GM12865 (cell line): ENCODE data around the gene PCDH7.

Experiments
- DNase-seq: peaks from one replicate; pipeline ENCODE4 v3.0.0; 2010; ENCODE audit warnings: low read depth
- H3K4me3 ChIP-seq: 2 replicates; pipeline ENCODE4 v1.5.1; 2011; ENCODE audit warnings: mild to moderate bottlenecking, low read depth, low read length, control low read depth
- CTCF ChIP-seq: IDR thresholded peaks from 2 replicates; pipeline ENCODE4 v1.5.1; 2011; ENCODE audit warnings: low read length, control low read depth, low read depth, inconsistent platforms; ENCODE audit not compliant: insufficient read depth; ENCODE audit errors: missing control alignments

PCDH7 gene

GRCh38 chr4:30722092-30722358, 1.9 kb downstream of the PCDH7 start:
- no peak overlapping the region for H3K4me3 ChIP-seq

DNA sequence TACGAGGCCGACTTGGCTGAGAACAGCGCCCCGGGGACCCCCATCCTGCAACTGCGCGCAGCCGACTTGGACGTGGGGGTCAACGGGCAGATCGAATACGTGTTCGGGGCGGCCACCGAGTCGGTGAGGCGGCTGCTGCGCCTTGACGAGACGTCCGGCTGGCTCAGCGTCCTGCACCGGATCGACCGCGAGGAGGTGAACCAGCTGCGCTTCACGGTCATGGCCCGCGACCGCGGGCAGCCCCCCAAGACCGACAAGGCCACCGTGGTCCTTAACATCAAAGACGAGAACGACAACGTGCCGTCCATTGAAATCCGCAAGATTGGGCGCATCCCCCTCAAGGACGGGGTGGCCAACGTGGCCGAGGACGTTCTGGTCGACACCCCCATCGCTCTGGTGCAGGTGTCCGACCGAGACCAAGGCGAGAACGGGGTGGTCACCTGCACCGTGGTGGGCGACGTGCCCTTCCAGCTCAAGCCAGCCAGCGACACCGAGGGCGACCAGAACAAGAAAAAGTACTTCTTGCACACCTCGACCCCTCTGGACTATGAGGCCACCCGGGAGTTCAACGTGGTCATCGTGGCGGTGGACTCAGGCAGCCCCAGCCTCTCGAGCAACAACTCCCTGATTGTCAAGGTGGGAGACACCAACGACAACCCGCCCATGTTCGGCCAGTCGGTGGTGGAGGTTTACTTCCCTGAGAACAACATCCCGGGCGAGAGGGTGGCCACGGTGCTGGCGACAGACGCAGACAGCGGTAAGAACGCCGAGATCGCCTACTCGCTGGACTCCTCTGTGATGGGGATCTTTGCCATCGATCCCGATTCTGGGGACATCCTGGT, 2.4 kb downstream of the PCDH7 start:
- DNase-seq, result no peak
- no peak for TF ChIP-seq CTCF
- no peak overlapping the region for H3K4me3 ChIP-seq

More at GRCh38 chr4:30722092-30722358, 1.9 kb downstream of the PCDH7 start:
- no peak for DNase-seq
- TF ChIP-seq CTCF, result no peak

DNA sequence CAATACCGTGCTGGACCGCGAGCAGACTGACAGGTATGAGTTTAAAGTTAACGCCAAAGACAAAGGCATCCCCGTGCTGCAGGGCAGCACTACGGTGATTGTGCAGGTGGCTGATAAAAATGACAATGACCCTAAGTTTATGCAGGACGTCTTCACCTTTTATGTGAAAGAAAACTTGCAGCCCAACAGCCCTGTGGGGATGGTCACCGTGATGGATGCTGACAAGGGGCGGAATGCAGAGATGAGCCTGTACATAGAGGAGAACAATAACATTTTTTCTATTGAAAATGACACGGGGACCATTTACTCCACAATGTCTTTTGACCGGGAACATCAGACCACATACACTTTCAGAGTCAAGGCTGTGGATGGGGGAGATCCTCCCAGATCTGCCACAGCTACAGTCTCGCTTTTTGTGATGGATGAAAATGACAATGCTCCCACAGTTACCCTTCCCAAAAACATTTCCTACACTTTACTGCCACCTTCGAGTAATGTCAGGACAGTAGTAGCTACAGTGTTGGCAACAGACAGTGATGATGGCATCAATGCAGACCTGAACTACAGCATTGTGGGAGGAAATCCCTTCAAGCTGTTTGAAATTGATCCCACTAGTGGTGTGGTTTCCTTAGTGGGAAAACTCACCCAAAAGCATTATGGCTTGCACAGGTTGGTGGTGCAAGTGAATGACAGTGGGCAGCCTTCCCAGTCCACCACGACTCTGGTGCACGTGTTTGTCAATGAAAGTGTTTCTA, 3.2 kb downstream of the PCDH7 start:
- no peak overlapping the region for H3K4me3 ChIP-seq
- no peak for DNase-seq
- TF ChIP-seq CTCF, result no peak

DNA sequence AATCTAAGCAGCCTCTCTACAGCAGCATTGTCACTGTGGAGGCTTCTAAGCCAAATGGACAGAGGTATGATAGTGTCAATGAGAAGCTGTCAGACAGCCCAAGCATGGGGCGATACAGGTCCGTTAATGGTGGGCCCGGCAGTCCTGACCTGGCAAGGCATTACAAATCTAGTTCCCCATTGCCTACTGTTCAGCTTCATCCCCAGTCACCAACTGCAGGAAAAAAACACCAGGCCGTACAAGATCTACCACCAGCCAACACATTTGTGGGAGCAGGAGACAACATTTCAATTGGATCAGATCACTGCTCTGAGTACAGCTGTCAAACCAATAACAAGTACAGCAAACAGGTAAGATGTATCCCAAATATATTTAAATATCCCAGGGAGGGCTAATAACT, 4.1 kb downstream of the PCDH7 start:
- H3K4me3 ChIP-seq, result no peak overlapping the region
- no peak for TF ChIP-seq CTCF
- DNase-seq, result no peak

DNA sequence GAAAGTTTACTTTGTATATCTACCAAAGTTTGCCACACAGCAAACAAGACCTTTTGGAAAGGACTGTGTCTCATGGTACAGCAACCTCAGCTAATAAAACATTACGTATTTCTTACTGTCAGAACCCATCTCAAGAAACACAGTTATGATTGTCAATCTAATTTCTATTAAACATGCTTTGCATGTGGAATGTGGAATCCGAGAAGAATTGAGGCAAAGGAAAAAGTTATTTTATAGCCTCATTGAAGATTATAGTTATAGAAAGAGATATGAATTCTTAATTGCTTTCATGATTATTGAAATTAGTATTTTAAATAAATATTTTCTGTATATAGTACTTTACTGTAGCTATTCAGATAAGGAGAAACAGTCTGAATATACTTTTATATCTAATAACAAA, 5.4 kb downstream of the PCDH7 start:
- DNase-seq, result no peak
- H3K4me3 ChIP-seq, result no peak overlapping the region
- TF ChIP-seq CTCF, result no peak

GRCh38 chr4:30726090-30726675, 6.0 kb downstream of the PCDH7 start:
- DNase-seq, result no peak
- no peak overlapping the region for H3K4me3 ChIP-seq
- no peak for TF ChIP-seq CTCF
